GM21737 (cell line): ENCODE results near the gene TMEM204.

ENCODE experiments used
- ATAC-seq: cut with Tn5 transposase; IDR thresholded peaks from one replicate; pipeline ENCODE4 v1.9.1; 2021; ENCODE audit warnings: mild to moderate bottlenecking, moderate library complexity; ENCODE audit not compliant: unreplicated experiment

TMEM204 gene

GRCh38 chr16:1518626-1519135, 14.8 kb upstream of the TMEM204 start:
- no peak for ATAC-seq

- no peak for ATAC-seq
Measured at GRCh38 chr16:1519831-1520230, 13.6 kb upstream of the TMEM204 start.

- ATAC-seq = no peak
Measured at GRCh38 chr16:1520461-1520860, 13.0 kb upstream of the TMEM204 start.

GRCh38 chr16:1523581-1524245, 9.8 kb upstream of the TMEM204 start:
- ATAC-seq = no peak

GRCh38 chr16:1524366-1524765, 9.1 kb upstream of the TMEM204 start:
- no peak for ATAC-seq

GRCh38 chr16:1525871-1526607, 7.4 kb upstream of the TMEM204 start:
- ATAC-seq = no peak

GRCh38 chr16:1526608-1527555, 6.6 kb upstream of the TMEM204 start:
- no peak for ATAC-seq

GRCh38 chr16:1527836-1528811, 5.3 kb upstream of the TMEM204 start:
- no peak for ATAC-seq

- no peak for ATAC-seq
Measured at GRCh38 chr16:1528921-1529537, 4.4 kb upstream of the TMEM204 start.

GRCh38 chr16:1530349-1530882, 3.0 kb upstream of the TMEM204 start:
- no peak for ATAC-seq

GRCh38 chr16:1530883-1531637, 2.4 kb upstream of the TMEM204 start:
- no peak for ATAC-seq

- ATAC-seq = no peak
Measured at GRCh38 chr16:1531638-1531910, 1.9 kb upstream of the TMEM204 start.

GRCh38 chr16:1532081-1532760, 1.2 kb upstream of the TMEM204 start:
- no peak for ATAC-seq

- ATAC-seq = no peak
Measured at GRCh38 chr16:1532771-1533170, 695 bp upstream of the TMEM204 start.

- no peak for ATAC-seq
Measured at GRCh38 chr16:1534021-1535020, 855 bp downstream of the TMEM204 start.

GRCh38 chr16:1535391-1536291, 2.2 kb downstream of the TMEM204 start:
- no peak for ATAC-seq
